Measurements from ENCODE around the gene AMZ1. TPM values are rescaled to one million over a fixed set of nuclear protein-coding genes. Genes with fewer than 3 reads are reported as not detected.
"Not testable (repeated sequence)": the region's sequence is repeated elsewhere in the genome, so short reads cannot be mapped to it uniquely, and the experiment has no call there.

Gene AMZ1
- polyA plus RNA-seq, 2 donors = 0.10 to 0.11 TPM

DNA sequence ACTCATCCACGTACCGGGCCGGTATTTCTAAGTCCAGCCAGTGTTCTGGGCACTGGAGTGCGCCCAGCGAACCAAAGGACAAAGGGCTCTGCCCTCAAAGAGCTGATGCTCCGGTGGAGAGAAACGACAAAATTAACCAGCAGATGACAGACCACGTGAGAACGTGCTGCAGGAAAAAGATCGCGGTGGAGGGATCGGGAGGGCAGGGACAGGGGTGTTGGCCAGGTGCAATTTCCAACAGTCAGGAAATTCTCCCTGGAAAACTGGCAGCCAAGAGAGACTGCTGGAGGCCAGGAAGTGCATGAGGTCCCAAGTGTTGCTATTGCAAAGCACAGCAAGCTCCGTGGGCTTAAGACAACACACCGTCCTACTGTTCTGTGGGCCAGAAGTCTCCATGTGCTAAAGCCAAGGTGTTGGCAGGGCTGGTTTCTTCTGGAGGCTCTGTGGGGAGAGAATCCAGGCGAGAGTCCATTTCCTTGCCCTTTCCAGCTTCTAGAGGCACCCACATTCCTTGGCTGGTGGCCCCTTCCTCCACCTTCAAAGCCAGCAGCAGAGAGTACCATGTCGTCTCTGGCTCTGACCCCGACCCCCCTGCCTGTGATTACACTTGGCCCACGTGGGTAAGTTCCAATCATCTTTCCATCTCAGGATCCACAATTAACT, 21.3 kb upstream of the AMZ1 start:
- H3K9me3 ChIP-seq (ENCODE audit: control insufficient read depth in 2 of 2, insufficient read depth in 1 of 2, low read depth in 1 of 2, low read length in 1 of 2) = peaks cover 0 to 6% of the 10 kb centered on the region in 2 donors
- peaks cover 0 to 5% of the 10 kb centered on the region in 2 donors for H3K4me1 ChIP-seq (ENCODE audit: control insufficient read depth in 2 of 2, insufficient read depth in 2 of 2, low read length in 1 of 2)
- H3K4me3 ChIP-seq (ENCODE audit: low read depth in 1 of 2, low read length in 2 of 2) = no peak overlapping the region
- peaks cover 0 to 2% of the 10 kb centered on the region in 2 donors for H3K36me3 ChIP-seq (ENCODE audit: control insufficient read depth in 2 of 2, insufficient read depth in 2 of 2, low read length in 1 of 2)
- H3K27ac ChIP-seq (ENCODE audit: low read depth in 2 of 2, low read length in 1 of 2) = no peak overlapping the region
- 65 to 69% methylated on average over 18 of the region's 18 CpGs for WGBS, 2 donors
- no peaks in the 10 kb centered on the region for H3K27me3 ChIP-seq (ENCODE audit: control insufficient read depth in 1 of 2, insufficient read depth in 2 of 2, low read length in 2 of 2)

DNA sequence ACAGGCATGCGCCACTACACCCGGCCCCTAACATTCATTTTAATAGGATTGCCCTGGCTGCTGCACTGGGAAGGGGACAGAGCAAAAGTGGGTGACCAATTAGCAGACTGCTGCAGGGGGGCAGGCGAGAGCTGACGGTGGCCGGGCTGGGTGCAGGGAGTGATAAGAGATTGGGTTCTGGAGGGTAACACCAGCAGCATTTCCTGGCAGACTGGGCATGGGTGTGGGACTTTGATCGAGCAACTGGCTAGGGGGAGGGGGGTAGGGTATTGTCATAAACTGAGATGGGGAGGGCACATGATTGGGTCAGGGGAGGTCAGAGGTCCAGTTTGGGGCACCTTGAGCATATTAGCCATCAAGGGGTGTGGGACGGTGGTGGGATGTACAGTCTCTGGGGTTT, 20.2 kb upstream of the AMZ1 start:
- Histone ChIP-seq H3K27me3 (ENCODE audit: control insufficient read depth in 1 of 2, insufficient read depth in 2 of 2, low read length in 2 of 2) (no peaks in the 10 kb centered on the region), H3K9me3 (ENCODE audit: control insufficient read depth in 2 of 2, insufficient read depth in 1 of 2, low read depth in 1 of 2, low read length in 1 of 2) (peaks cover 0 to 6% of the 10 kb centered on the region in 2 donors), H3K27ac (ENCODE audit: low read depth in 2 of 2, low read length in 1 of 2) (no peak overlapping the region), H3K4me3 (ENCODE audit: low read depth in 1 of 2, low read length in 2 of 2) (no peak overlapping the region), H3K4me1 (ENCODE audit: control insufficient read depth in 2 of 2, insufficient read depth in 2 of 2, low read length in 1 of 2) (peaks cover 0 to 2% of the 10 kb centered on the region in 2 donors), H3K36me3 (ENCODE audit: control insufficient read depth in 2 of 2, insufficient read depth in 2 of 2, low read length in 1 of 2) (no peaks in the 10 kb centered on the region)
- WGBS, 2 donors = 63 to 64% methylated on average over 7 of the region's 7 CpGs

- 58 to 75% methylated on average over 6 of the region's 6 CpGs for WGBS, 2 donors
- no peaks in the 10 kb centered on the region for H3K36me3 ChIP-seq (ENCODE audit: control insufficient read depth in 2 of 2, insufficient read depth in 2 of 2, low read length in 1 of 2)
- no peak overlapping the region for H3K27ac ChIP-seq (ENCODE audit: low read depth in 2 of 2, low read length in 1 of 2)
- peaks cover 0 to 6% of the 10 kb centered on the region in 2 donors for H3K9me3 ChIP-seq (ENCODE audit: control insufficient read depth in 2 of 2, insufficient read depth in 1 of 2, low read depth in 1 of 2, low read length in 1 of 2)
- no peaks in the 10 kb centered on the region for H3K27me3 ChIP-seq (ENCODE audit: control insufficient read depth in 1 of 2, insufficient read depth in 2 of 2, low read length in 2 of 2)
- peaks cover 0 to 2% of the 10 kb centered on the region in 2 donors for H3K4me1 ChIP-seq (ENCODE audit: control insufficient read depth in 2 of 2, insufficient read depth in 2 of 2, low read length in 1 of 2)
- no peak overlapping the region for H3K4me3 ChIP-seq (ENCODE audit: low read depth in 1 of 2, low read length in 2 of 2)
These were observed 19.6 kb upstream of the AMZ1 start for GRCh38 chr7:2668401-2668800.

- 70 to 75% methylated on average over 13 of the region's 13 CpGs for WGBS, 2 donors
- Histone ChIP-seq H3K9me3 (ENCODE audit: control insufficient read depth in 2 of 2, insufficient read depth in 1 of 2, low read depth in 1 of 2, low read length in 1 of 2) (peaks cover 0 to 7% of the 10 kb centered on the region in 2 donors), H3K36me3 (ENCODE audit: control insufficient read depth in 2 of 2, insufficient read depth in 2 of 2, low read length in 1 of 2) (no peaks in the 10 kb centered on the region), H3K27me3 (ENCODE audit: control insufficient read depth in 1 of 2, insufficient read depth in 2 of 2, low read length in 2 of 2) (no peaks in the 10 kb centered on the region), H3K27ac (ENCODE audit: low read depth in 2 of 2, low read length in 1 of 2) (no peak overlapping the region), H3K4me1 (ENCODE audit: control insufficient read depth in 2 of 2, insufficient read depth in 2 of 2, low read length in 1 of 2) (peaks cover 0 to 2% of the 10 kb centered on the region in 2 donors), H3K4me3 (ENCODE audit: low read depth in 1 of 2, low read length in 2 of 2) (no peak overlapping the region)
These were observed 17.8 kb upstream of the AMZ1 start for GRCh38 chr7:2670171-2670570.

DNA sequence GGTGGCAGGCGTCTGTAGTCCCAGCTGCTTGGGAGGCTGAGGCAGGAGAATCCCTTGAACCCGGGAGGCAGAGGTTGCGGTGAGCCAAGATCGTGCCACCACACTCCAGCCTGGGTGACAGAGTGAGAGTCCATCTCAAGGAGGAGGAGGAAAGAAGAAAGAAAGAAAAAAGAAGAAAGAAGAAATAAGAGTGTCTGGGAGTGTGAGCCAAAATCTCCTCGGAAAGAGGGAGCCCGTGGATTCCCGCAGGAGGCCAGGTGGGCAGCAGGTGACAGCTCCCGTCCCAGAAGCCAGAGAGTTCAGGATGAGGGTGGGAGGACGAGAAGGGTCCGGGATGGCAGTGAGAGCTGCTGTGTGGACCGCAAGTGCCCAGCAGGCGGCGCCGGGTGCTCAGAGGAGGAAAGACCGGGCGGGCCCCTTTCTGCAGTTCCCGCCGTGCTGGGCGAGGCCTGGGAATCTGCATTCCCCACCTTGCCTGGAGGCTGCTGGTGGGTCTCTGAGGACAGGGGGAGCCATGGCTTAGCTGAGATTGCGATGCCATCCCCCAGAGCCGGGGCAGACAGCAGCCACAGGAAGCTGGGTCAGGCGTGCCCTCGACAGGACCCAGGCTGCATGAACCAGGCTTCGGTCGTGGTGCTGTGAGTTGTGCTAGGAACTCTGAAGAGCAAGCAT, 17.1 kb upstream of the AMZ1 start:
- peaks cover 0 to 2% of the 10 kb centered on the region in 2 donors for H3K4me1 ChIP-seq (ENCODE audit: control insufficient read depth in 2 of 2, insufficient read depth in 2 of 2, low read length in 1 of 2)
- H3K4me3 ChIP-seq (ENCODE audit: low read depth in 1 of 2, low read length in 2 of 2) = no peak overlapping the region
- H3K36me3 ChIP-seq (ENCODE audit: control insufficient read depth in 2 of 2, insufficient read depth in 2 of 2, low read length in 1 of 2) = no peaks in the 10 kb centered on the region
- H3K27ac ChIP-seq (ENCODE audit: low read depth in 2 of 2, low read length in 1 of 2) = no peak overlapping the region
- 23 to 24% methylated on average over 23 to 25 of the region's 25 CpGs for WGBS, 2 donors
- H3K9me3 ChIP-seq (ENCODE audit: control insufficient read depth in 2 of 2, insufficient read depth in 1 of 2, low read depth in 1 of 2, low read length in 1 of 2) = peaks cover 0 to 11% of the 10 kb centered on the region in 2 donors
- no peaks in the 10 kb centered on the region for H3K27me3 ChIP-seq (ENCODE audit: control insufficient read depth in 1 of 2, insufficient read depth in 2 of 2, low read length in 2 of 2)

DNA sequence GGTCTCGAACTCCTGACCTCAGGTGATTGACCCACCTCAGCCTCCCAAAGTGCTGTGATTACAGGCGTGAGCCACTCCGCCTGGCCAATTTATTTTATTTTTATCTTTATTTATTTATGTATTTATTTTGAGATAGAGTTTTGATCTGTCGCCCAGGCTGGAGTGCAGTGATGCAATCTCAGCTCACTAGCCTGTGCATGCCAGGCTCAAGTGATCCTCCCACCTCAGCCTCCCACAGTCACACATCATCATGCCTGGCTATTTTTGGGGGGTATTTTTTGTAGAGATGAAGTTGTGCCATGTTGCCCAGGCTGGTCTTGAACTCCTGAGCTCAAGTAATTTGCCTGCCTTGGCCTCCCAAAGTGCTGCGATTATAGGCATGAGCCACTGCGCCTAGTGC, 14.8 kb upstream of the AMZ1 start:
- H3K9me3 ChIP-seq (ENCODE audit: control insufficient read depth in 2 of 2, insufficient read depth in 1 of 2, low read depth in 1 of 2, low read length in 1 of 2); H3K4me1 ChIP-seq (ENCODE audit: control insufficient read depth in 2 of 2, insufficient read depth in 2 of 2, low read length in 1 of 2); H3K4me3 ChIP-seq (ENCODE audit: low read depth in 1 of 2, low read length in 2 of 2); H3K27me3 ChIP-seq (ENCODE audit: control insufficient read depth in 1 of 2, insufficient read depth in 2 of 2, low read length in 2 of 2); H3K36me3 ChIP-seq (ENCODE audit: control insufficient read depth in 2 of 2, insufficient read depth in 2 of 2, low read length in 1 of 2); H3K27ac ChIP-seq (ENCODE audit: low read depth in 2 of 2, low read length in 1 of 2): not testable (repeated sequence)
- 69 to 71% methylated on average over 6 of the region's 6 CpGs for WGBS, 2 donors

DNA sequence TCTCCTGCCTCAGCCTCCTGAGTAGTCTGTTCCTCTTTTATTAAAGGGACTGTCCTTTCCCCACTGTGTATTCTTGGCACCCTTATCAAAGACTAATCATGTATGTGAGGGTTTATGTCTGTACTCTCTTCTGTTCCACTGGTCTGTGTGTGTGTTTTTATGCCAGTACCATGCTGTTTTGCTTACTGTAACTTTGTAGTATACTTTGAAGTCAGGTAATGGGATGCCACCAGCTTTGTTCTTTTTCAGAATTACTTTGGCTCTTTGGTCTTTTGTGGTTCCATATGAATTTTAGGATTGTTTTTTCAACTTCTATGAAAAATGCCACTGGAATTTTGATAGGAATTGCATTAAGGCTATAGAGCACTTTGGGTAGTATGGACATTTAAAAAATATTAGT, 14.1 kb upstream of the AMZ1 start:
- H3K9me3 ChIP-seq (ENCODE audit: control insufficient read depth in 2 of 2, insufficient read depth in 1 of 2, low read depth in 1 of 2, low read length in 1 of 2) = peaks cover 0 to 5% of the 10 kb centered on the region in 2 donors
- H3K27me3 ChIP-seq (ENCODE audit: control insufficient read depth in 1 of 2, insufficient read depth in 2 of 2, low read length in 2 of 2) = no peaks in the 10 kb centered on the region
- peaks cover 0 to 2% of the 10 kb centered on the region in 2 donors for H3K4me1 ChIP-seq (ENCODE audit: control insufficient read depth in 2 of 2, insufficient read depth in 2 of 2, low read length in 1 of 2)
- no peak overlapping the region for H3K27ac ChIP-seq (ENCODE audit: low read depth in 2 of 2, low read length in 1 of 2)
- H3K4me3 ChIP-seq (ENCODE audit: low read depth in 1 of 2, low read length in 2 of 2) = no peak overlapping the region
- H3K36me3 ChIP-seq (ENCODE audit: control insufficient read depth in 2 of 2, insufficient read depth in 2 of 2, low read length in 1 of 2) = no peaks in the 10 kb centered on the region

- H3K27ac ChIP-seq (ENCODE audit: low read depth in 2 of 2, low read length in 1 of 2) = no peak overlapping the region
- H3K36me3 ChIP-seq (ENCODE audit: control insufficient read depth in 2 of 2, insufficient read depth in 2 of 2, low read length in 1 of 2) = no peaks in the 10 kb centered on the region
- peaks cover 0 to 5% of the 10 kb centered on the region in 2 donors for H3K9me3 ChIP-seq (ENCODE audit: control insufficient read depth in 2 of 2, insufficient read depth in 1 of 2, low read depth in 1 of 2, low read length in 1 of 2)
- WGBS, 2 donors = 86 to 92% methylated on average over 9 of the region's 9 CpGs
- no peak overlapping the region for H3K4me3 ChIP-seq (ENCODE audit: low read depth in 1 of 2, low read length in 2 of 2)
- peaks cover 0 to 2% of the 10 kb centered on the region in 2 donors for H3K4me1 ChIP-seq (ENCODE audit: control insufficient read depth in 2 of 2, insufficient read depth in 2 of 2, low read length in 1 of 2)
- no peaks in the 10 kb centered on the region for H3K27me3 ChIP-seq (ENCODE audit: control insufficient read depth in 1 of 2, insufficient read depth in 2 of 2, low read length in 2 of 2)
These were observed 12.7 kb upstream of the AMZ1 start for GRCh38 chr7:2675256-2675764.

DNA sequence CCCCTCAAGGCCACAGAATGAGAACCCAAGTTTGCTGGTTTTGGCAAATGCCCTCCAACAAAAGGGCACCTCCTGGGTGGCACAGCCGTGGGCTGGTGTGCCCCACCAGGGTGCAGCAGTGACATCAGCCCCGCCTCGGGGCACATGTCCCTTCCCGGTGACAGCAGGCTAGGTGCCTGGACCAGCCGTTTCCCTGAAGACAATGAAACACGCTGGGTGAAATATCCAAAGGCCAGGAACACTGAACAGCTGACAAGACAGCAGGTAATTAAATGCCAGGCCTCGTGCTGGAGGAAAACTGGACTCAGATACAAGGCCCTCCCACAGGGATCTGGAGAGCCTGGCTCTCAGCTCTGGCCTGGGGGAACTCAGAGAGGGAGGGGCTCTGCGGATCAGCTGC, 11.4 kb upstream of the AMZ1 start:
- not testable (repeated sequence) for H3K27me3 ChIP-seq (ENCODE audit: control insufficient read depth in 1 of 2, insufficient read depth in 2 of 2, low read length in 2 of 2); H3K9me3 ChIP-seq (ENCODE audit: control insufficient read depth in 2 of 2, insufficient read depth in 1 of 2, low read depth in 1 of 2, low read length in 1 of 2); H3K4me1 ChIP-seq (ENCODE audit: control insufficient read depth in 2 of 2, insufficient read depth in 2 of 2, low read length in 1 of 2); H3K27ac ChIP-seq (ENCODE audit: low read depth in 2 of 2, low read length in 1 of 2); H3K36me3 ChIP-seq (ENCODE audit: control insufficient read depth in 2 of 2, insufficient read depth in 2 of 2, low read length in 1 of 2); H3K4me3 ChIP-seq (ENCODE audit: low read depth in 1 of 2, low read length in 2 of 2)
- WGBS, 2 donors = 74 to 77% methylated on average over 6 to 7 of the region's 8 CpGs

DNA sequence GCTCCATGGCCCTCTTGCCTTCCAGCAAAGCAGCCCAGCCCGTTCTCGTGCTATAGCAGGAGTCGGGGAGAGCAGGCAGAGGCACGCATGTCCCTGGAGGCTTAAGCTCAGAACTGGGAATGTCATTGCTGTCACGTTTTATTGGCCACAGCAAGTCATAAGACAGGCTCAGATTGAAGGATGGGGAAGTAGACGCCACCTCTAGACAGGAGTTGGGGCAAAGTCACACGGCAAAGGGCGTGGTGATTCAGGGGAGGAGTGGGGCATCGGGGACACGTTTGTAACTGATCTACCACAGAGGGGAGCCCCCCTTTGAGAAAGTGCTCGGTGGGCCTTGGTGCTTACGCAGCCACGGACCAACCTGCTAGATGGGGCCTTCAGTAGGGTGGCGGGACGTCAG, 9.5 kb upstream of the AMZ1 start:
- H3K9me3 ChIP-seq (ENCODE audit: control insufficient read depth in 2 of 2, insufficient read depth in 1 of 2, low read depth in 1 of 2, low read length in 1 of 2); H3K4me3 ChIP-seq (ENCODE audit: low read depth in 1 of 2, low read length in 2 of 2); H3K27me3 ChIP-seq (ENCODE audit: control insufficient read depth in 1 of 2, insufficient read depth in 2 of 2, low read length in 2 of 2); H3K27ac ChIP-seq (ENCODE audit: low read depth in 2 of 2, low read length in 1 of 2); H3K36me3 ChIP-seq (ENCODE audit: control insufficient read depth in 2 of 2, insufficient read depth in 2 of 2, low read length in 1 of 2); H3K4me1 ChIP-seq (ENCODE audit: control insufficient read depth in 2 of 2, insufficient read depth in 2 of 2, low read length in 1 of 2): not testable (repeated sequence)
- 44 to 63% methylated on average over 12 to 14 of the region's 15 CpGs for WGBS, 2 donors

Data from esophagus (tissue), 2 donors.